ENCODE data around the gene EHD4.

EHD4 gene

DNA sequence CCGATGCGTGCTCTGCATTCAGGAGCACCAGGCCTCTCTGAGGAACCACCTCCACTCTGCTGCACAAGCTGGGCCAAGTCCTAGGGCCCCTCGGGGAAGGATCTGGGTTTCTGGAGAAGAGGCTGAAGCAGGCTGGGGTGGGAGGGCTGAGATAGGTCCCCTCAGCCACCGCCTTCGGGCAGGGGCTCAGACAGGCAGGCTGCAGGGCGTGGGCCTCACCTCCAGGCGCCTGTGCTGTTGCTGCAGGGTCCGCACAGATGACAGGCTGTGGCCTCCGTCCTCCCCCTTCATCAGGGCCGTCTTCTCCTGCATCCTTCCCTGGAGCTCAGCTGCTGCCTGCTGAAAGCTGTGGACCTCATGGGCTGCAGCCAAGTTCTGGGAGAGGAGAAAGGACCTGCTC, 118.5 kb downstream of the EHD4 start:
- DNase-seq, result no peak

DNA sequence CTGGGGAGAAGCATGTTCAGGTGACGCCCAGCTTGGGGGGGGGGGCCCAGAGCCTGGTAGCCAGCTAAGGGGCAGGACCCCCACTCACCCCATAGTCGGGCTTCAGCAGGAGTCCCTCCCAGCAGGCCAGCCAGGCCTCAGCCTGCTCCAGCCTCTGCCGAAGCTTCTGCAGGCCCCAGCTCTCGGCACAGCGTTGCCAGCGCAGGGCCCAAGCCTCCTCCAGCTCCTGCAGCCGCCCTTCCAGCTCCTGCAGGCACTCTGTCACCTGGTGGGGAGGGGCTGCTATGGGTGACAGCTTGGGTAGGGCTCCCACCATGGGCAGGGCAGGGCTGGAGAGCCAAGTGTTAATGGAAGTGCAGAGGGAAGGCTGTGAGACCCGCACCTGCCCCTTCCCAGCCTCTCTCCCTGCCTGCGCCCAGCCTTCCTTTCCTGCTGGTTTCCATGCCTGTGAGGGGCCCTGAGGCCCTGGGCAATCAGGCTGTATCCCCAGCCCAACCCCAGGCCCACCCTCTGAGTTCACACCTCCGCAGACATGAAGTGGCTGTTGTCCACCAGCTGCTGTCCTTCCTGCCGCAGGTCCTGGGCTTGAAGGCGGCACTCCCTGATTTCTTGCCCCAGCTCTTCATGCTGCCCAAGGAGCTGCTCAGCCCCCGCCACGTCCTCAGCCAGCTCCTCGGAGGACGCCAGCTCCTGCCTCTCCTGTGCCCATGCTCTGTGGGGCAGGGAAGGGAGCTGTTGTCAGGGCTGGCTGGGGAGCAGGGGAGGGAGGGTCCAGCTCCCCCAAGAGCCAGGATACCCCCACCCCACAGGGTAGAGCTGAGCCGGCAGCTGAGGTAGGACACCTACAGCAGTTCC, 119.4 kb downstream of the EHD4 start:
- no peak for DNase-seq

DNA sequence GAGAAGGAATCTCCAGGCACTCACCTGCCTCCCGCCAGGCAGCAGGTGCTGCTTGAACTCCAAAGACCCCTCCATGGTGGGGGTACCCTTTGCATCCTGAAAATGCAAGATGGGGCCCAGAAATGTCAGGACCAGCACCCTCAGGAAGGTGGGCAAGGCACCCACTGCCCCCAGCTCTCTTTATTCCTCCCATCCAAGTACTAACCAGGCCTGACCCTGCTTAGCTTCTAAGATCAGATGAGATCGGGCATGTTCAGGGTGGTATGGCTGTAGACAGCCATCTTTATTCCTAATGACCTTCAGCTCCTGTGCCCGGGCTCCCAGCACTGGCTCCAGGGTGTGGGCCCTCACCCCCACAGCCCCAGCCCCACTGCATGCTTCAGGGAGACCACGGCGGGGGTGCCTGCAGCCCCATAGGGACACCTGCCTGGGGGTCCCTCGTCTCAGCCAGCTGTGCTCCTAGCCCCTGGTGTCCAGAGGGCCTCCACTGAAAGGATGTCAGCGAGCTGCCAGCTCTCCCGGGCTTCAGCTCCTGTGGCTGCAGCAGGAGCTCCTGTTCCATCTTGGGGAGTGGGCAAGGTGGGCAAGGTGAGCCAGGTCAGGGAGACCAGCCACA, 120.5 kb downstream of the EHD4 start:
- no peak for DNase-seq

DNA sequence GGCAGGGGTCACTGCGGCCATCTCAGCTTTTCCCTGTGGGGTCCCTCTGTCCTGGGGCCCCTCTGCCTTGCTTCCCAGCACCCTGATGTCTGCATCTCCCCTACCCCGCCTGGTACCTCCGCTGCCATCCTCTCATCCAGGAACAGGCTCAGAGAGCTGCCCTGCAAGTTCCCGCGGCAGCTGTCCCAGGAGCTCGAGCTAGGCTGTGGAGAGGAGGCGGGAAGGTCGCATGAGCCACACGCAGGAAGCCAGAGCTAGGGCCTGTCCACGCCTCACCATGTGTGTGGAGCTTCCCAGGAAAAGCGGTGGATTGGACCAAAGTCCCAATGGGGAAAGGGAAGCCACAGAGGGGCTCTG, 121.2 kb downstream of the EHD4 start:
- DNase-seq, result no peak

DNA sequence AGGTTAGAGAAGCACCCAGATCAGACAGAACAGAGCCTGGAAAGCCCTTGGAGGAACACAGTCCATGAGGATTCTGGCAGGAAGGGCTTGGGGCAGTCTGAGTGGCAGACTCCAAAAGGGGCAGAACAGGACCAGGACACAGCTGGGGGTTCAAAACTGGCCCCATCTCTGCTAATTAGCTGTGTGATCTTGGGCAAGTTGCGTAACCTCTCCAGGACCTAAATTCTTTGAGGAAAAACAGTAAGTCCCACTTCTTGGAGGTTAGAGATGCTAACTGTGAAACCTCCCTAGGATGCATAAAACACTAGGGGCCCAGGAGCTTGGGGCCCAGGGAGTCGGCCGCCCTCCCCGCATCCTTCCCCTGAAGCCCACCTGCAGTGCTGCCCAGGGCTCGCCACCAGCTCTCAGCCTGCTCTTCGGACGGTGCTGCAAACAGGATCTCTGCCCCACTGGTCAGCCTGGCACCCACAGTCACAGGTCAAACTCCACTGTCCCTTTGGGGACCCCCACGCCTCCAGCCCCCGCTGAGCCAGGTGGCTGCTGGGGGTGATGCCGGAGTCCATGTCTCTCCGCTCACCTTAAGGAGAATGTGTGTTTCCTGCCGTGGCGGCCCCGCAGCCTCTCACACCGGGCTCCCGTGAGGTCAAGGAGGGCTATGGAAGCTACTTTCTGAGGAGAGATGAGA, 121.7 kb downstream of the EHD4 start:
- DNase-seq, result no peak

DNA sequence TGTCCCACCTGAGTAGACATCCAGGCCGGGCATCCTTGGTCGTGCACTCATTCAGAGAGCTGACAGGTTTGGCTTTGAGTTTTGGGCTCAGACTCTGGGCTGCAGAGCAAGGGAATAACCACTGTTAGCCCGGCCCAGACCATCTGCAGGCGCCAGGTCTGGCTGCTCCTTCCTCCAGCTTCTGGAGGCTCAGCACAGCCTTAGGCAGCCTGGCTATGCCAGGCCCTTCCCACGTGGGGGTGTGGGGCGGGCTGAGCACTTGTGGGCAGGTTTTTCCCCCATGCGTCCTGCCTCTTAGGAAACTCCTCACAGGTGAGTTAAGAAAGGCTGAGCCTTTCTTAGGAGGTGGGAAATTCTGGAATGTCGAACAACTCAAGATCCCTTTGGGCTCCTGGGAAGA, 122.5 kb downstream of the EHD4 start:
- DNase-seq, result no peak

DNA sequence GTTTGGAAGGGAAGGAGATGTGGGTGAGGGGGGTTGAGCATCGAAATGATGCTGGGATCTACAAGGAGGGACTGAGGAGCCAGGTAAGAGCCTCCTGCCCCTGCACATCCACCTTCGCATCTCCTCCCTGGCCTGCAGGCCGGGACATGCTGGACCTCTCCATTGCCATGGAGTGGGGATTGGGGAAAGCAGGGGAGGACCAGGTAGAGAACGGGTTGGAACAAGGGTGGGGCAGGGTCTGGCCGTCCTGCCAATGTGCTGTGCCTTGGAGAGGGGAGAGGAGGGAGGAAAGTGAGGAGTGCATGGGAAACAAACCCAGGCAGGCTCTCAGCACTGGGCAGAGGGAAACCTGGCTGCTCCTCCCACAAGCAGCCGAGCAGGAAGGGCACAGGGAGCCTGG, 123.2 kb downstream of the EHD4 start:
- no peak for DNase-seq

DNA sequence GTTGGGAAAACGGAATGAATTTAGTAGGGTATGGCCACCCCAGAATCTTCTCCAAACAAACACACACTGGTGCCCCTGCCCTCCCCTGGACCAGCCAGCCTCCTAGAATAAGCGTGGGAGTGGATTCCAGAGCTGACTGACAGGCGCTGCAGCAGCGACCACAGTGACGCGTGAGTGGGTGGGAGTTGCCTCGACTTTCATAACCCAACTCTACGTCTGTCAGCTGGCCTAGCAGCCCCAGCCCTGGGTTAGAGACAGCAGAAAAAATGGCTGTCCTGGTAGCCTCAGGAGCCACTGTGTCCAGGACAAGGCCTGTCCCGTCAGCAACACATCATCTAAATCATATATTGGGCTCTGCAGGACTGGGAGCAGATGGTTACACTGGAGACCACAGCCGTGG, 123.7 kb downstream of the EHD4 start:
- no peak for DNase-seq

DNA sequence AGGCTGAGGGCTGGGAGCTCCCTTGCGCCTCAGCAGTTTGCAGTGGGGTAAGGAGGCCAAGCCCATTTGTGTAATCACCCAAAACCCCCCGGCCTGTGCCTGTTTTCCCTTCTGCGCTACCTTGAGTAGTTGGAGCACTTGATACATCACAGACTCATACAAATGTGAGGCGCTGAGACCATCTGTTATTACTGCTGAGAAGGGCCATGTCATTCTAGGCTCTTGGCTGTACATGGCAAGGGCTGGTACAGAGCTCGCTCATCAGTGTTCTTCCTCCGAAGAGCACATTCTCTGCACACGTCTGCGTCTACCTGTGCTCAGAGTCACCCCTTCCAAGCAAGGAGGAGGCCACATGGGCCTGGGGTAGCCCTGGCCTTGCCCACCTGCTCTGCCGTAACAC, 124.4 kb downstream of the EHD4 start:
- no peak for DNase-seq

DNA sequence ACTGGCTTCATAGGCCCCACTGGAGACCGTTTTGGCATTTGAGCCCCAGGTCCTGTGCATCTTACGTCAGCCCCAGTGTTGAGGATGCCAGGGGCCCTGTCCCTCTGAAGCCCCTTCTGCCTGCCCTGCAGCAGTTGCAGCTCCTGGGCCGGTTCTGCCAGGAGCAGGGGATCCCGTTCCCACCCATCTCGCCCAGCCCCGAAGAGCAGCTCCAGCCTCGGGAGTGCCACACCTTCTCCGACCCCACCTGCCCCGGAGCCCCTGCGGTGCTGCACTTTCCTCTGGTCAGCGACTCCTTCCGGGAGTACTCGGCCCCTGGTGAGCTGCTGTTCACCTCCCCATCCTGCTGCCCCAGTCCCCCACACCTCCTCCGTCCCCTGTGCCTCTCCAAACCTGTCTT, 125.2 kb downstream of the EHD4 start:
- no peak for DNase-seq

Measured in suppressor macrophage treated with lipopolysaccharide for 4 hours (primary cell).